Gastrocnemius medialis (tissue), 4 donors: ENCODE results near the gene PHACTR3. TPM values are rescaled to one million over a fixed set of nuclear protein-coding genes. Genes with fewer than 3 reads are reported as not detected.

ENCODE experiments used
- ATAC-seq, 2 donors: fragments of 150-250 bp; one replicate each; pipeline ENCODE4 v1.9.1; 2016
- DNase-seq, 2 donors: peaks; one replicate each; pipeline ENCODE4 v3.0.0-alpha.2; 2019
- H3K27ac ChIP-seq, 4 donors: fragments of 200-600 bp; sonication (generic); 1 replicate in 1 of 4; 2 replicates in 3 of 4; pipeline ENCODE4 v1.5.1; 2016 to 2018; ENCODE audit warnings: mild to moderate bottlenecking in 2 of 4, moderate library complexity in 1 of 4
- H3K27me3 ChIP-seq, 3 donors: fragments of 200-600 bp; sonication (generic) in 2 of 3; 1 replicate in 1 of 3; 2 replicates in 2 of 3; pipeline versions ENCODE4 v1.5.1 to v1.6.0; 2016 to 2019; ENCODE audit warnings: mild to moderate bottlenecking in 1 of 3, moderate library complexity in 1 of 3
- H3K36me3 ChIP-seq, 2 donors: fragments of 200-600 bp; sonication (generic) in 1 of 2; one replicate each; pipeline ENCODE4 v1.5.1; 2017 to 2018
- H3K4me1 ChIP-seq, 2 donors: fragments of 200-600 bp; sonication (generic) in 1 of 2; one replicate each; pipeline ENCODE4 v1.5.1; 2016 to 2017; ENCODE audit warnings: mild to moderate bottlenecking in 2 of 2
- H3K4me3 ChIP-seq, 4 donors: fragments of 200-600 bp; sonication (generic) in 3 of 4; 1 replicate in 1 of 4; 2 replicates in 3 of 4; pipeline ENCODE4 v1.5.1; 2016 to 2019; ENCODE audit warnings: mild to moderate bottlenecking in 2 of 4
- H3K9me3 ChIP-seq, 3 donors: fragments of 200-600 bp; sonication (generic) in 2 of 3; 1 replicate in 1 of 3; 2 replicates in 2 of 3; pipeline ENCODE4 v1.5.1; 2016 to 2019
- CTCF ChIP-seq, 5 experiments: fragments of 450-650 bp in 3 of 5; fragments of 200-600 bp in 2 of 5; sonication (generic) in 2 of 5; IDR thresholded peaks in 4 of 5; conservative IDR thresholded peaks in 1 of 5; 1 replicate in 4 of 5; 2 replicates in 1 of 5; pipeline ENCODE4 v1.5.1; 2016 to 2019; ENCODE audit warnings: antibody characterized with exemption in 5 of 5, mild to moderate bottlenecking in 3 of 5, moderate library complexity in 3 of 5
- POLR2A ChIP-seq, 2 donors: fragments of 450-650 bp; IDR thresholded peaks; one replicate each; pipeline ENCODE4 v1.6.1; 2017; ENCODE audit warnings: antibody characterized with exemption in 2 of 2, mild to moderate bottlenecking in 2 of 2, moderate library complexity in 2 of 2
- in situ Hi-C, 4 donors: fragments of 200-750 bp; cut with MboI; loops; one replicate each; pipeline versions ENCODE4 v1.15.0 to v1.8.0; 2017; ENCODE audit warnings: low sequenced_read_pairs in 4 of 4
- intact Hi-C: fragments of 100-400 bp; cut with DNase I; formaldehyde crosslinking; loops from one replicate; pipeline ENCODE4 v1.15.1; 2023; ENCODE audit warnings: low total_unique reads
- total RNA-seq, 4 donors: library from RNA; depleted of rRNA; stranded (reverse); fragments of >200 nt; gene quantifications; one replicate each; pipeline versions ENCODE4 v1.1.0 to v1.2.3, GENCODE V29; 2016

Gene PHACTR3
- total RNA-seq, 4 donors from 2014 or later = 0.24 to 1.1 (median 0.59) TPM; not detected in 1

- in situ Hi-C loops = no loop called here
These were observed 226.9 kb downstream of the PHACTR3 start for GRCh38 chr20:59831024-59831915.

GRCh38 chr20:59831916-59832270 is 227.6 kb downstream of the PHACTR3 start:
- peak in 1 of 2 donors; percentile 13 for ATAC-seq
- no peak for TF ChIP-seq POLR2A (IDR thresholded peaks at IDR 0.05)
- no peak for TF ChIP-seq CTCF (IDR thresholded peaks at IDR 0.05 in 4 of 5, conservative IDR thresholded peaks at IDR 0.05 in 1 of 5)
- in situ Hi-C loops = no loop called here

More at GRCh38 chr20:59831024-59831915, 226.9 kb downstream of the PHACTR3 start:
- H3K27me3 ChIP-seq = peaks cover 0 to 3% (median 0%) of the 10 kb centered on the region in 3 donors
- peaks cover 0 to under 1% of the 10 kb centered on the region in 2 donors for H3K4me1 ChIP-seq
- H3K4me3 ChIP-seq = no peak overlapping the region
- TF ChIP-seq POLR2A (IDR thresholded peaks at IDR 0.05) = no peak
- no peak for TF ChIP-seq CTCF (IDR thresholded peaks at IDR 0.05 in 4 of 5, conservative IDR thresholded peaks at IDR 0.05 in 1 of 5)
- H3K36me3 ChIP-seq = no peaks in the 10 kb centered on the region
- ATAC-seq = no peak
- H3K9me3 ChIP-seq = no peaks in the 10 kb centered on the region
- DNase-seq = no peak
- intact Hi-C loops = no loop called here
- H3K27ac ChIP-seq = peak overlapping the region in 1 of 4 donors; percentile 23

DNA sequence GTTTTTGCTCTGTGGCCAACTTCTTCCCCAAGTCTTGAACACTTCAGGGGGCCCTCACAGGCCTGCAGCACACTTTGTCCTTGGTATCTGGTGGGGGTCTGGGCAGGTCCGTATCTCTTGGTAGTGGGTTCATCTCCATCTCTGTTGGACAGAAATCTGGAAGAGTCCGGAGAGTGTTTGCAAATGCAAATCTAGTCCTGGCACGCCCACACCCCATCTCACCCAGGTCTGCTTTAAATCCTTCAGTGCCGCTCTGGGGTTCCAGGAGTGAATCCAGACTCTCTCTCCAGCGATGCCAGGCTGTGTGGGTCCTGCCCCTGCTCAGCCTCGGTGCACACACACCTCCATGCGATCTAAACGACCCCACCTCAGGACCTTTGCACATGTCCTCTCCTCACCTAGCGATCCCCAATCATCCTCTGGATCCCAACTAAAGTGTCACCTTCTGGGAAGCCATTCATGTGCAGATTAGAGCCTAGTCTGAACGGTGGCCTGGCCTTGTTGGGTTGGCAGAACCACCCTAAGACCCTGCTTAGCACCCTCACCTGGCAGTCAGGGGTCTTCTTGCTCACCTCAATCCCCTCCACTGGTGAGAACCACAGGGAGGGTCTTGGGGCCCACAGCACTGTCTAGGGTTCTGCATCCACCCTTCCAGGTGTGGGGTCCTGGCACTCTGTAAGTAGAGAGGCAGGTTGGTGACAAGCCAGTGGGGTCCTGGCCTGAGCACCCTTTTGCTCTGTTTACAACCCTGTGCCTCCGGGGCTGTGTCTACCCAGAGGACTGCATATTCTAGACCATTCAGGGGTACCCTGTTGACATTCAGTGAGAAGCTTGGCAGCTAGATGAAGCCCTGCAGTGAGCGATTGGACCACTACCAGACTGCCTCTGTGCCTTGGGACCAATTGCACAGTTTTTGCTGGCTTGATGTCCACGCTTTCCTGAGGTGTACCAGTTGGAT is 228.3 kb downstream of the PHACTR3 start:
- no peak overlapping the region for H3K4me3 ChIP-seq
- TF ChIP-seq CTCF (IDR thresholded peaks at IDR 0.05 in 4 of 5, conservative IDR thresholded peaks at IDR 0.05 in 1 of 5) (no peak), POLR2A (IDR thresholded peaks at IDR 0.05) (no peak)
- no peaks in the 10 kb centered on the region for H3K36me3 ChIP-seq
- H3K27me3 ChIP-seq = peaks cover 0 to 8% (median 0%) of the 10 kb centered on the region in 3 donors
- intact Hi-C loops = no loop called here
- H3K27ac ChIP-seq = no peak overlapping the region
- DNase-seq (no peak), ATAC-seq (no peak)
- H3K9me3 ChIP-seq = no peaks in the 10 kb centered on the region
- in situ Hi-C loops = no loop called here
- H3K4me1 ChIP-seq = peaks cover 0 to 4% of the 10 kb centered on the region in 2 donors

More at GRCh38 chr20:59831916-59832270, 227.6 kb downstream of the PHACTR3 start:
- Histone ChIP-seq H3K4me3 (no peak overlapping the region), H3K27ac (peak overlapping the region in 1 of 4 donors; percentile 23), H3K4me1 (peaks cover 0 to 4% of the 10 kb centered on the region in 2 donors), H3K9me3 (no peaks in the 10 kb centered on the region), H3K36me3 (no peaks in the 10 kb centered on the region), H3K27me3 (peaks cover 0 to 6% (median 0%) of the 10 kb centered on the region in 3 donors)
- intact Hi-C loops = no loop called here
- DNase-seq = no peak

DNA sequence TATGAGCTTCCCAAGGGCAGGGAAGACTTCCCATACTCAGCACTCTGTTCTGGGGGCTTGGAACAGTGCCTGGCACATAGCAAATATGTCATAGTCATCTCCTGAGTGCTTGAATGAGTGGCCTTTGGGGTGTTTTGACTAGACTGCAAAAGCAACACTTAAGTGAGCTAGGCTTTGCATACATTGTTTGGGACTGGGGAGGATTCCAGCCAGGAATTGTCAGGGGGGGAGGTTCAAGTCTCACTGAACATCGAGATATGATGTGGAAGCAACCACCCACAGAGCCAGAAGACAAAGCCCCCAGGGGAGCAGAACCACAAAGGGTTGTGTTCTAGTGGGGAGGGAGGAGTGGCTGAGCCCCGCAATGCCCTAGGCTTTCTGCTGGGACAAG is 230.7 kb downstream of the PHACTR3 start:
- Histone ChIP-seq H3K36me3 (no peaks in the 10 kb centered on the region), H3K4me3 (no peak overlapping the region), H3K27me3 (peaks cover 0 to 8% (median 0%) of the 10 kb centered on the region in 3 donors), H3K27ac (no peak overlapping the region), H3K9me3 (no peaks in the 10 kb centered on the region), H3K4me1 (peaks cover 4 to 21% of the 10 kb centered on the region in 2 donors)
- DNase-seq (no peak), ATAC-seq (no peak)
- no peak for TF ChIP-seq POLR2A (IDR thresholded peaks at IDR 0.05)
- no peak for TF ChIP-seq CTCF (IDR thresholded peaks at IDR 0.05 in 4 of 5, conservative IDR thresholded peaks at IDR 0.05 in 1 of 5)
- in situ Hi-C loops = no loop called here
- intact Hi-C loops = no loop called here
